CD4-positive, alpha-beta T cell treated with Interferon alpha-2 for 1 hour (primary cell): ENCODE results near the gene ECPAS.

Source experiments
- DNase-seq, 2 donors: peaks; one replicate each; pipeline ENCODE4 v3.0.0-alpha.2; 2020 to 2022

The ECPAS gene

DNA sequence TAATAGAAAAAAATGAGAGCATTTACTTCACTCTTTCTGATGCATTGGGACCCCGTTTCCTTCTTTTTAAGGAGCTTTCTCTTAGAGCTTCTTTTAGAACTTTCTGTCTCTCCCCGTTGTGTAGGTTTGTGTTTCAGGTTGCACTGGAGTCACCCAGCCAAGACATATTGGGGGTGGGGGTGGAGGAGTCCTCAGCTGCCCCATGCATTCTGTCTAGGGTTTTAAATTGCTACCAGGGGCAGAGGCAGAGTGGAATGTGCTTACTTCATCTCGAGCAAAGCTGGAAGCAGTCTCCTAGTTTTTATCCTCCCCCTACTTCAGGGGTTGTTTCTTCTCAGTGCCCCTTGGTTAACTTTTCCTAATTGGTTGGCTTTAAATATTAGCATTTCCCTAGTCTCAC, 163.6 kb downstream of the ECPAS start:
- DNase-seq: no peak

GRCh38 chr9:111316796-111317195, 167.4 kb downstream of the ECPAS start:
- no peak for DNase-seq
